Measurements from ENCODE around the gene SNX1. TPM values are rescaled to one million over a fixed set of nuclear protein-coding genes. Genes with fewer than 3 reads are reported as not detected.
"Not testable (repeated sequence)": the region's sequence is repeated elsewhere in the genome, so short reads cannot be mapped to it uniquely, and the experiment has no call there.

SNX1 gene
- total RNA-seq, 4 donors from 2014 or later = 65.6 to 122 (median 83.8) TPM

GRCh38 chr15:64071931-64072765 lies 23.6 kb upstream of the SNX1 start:
- peaks cover 0 to 10% (median 0%) of the 10 kb centered on the region in 4 donors for H3K4me1 ChIP-seq
- H3K27me3 ChIP-seq = no peaks in the 10 kb centered on the region
- no peak overlapping the region for H3K4me3 ChIP-seq
- H3K36me3 ChIP-seq = peaks cover 0 to 15% (median 0%) of the 10 kb centered on the region in 3 donors
- H3K27ac ChIP-seq = peak overlapping the region; percentile 4 to 73 (median 44)
- DNase-seq = no peak
- H3K9me3 ChIP-seq = no peaks in the 10 kb centered on the region
- no peak for TF ChIP-seq POLR2A (IDR thresholded peaks at IDR 0.05)
- no peak for TF ChIP-seq CTCF (IDR thresholded peaks at IDR 0.05)

- no peak for DNase-seq
- H3K9me3 ChIP-seq = no peaks in the 10 kb centered on the region
- peaks cover 0 to 15% (median 0%) of the 10 kb centered on the region in 3 donors for H3K36me3 ChIP-seq
- no peak for TF ChIP-seq CTCF (IDR thresholded peaks at IDR 0.05)
- no peak for TF ChIP-seq POLR2A (IDR thresholded peaks at IDR 0.05)
- H3K4me1 ChIP-seq = peaks cover 0 to 10% (median 0%) of the 10 kb centered on the region in 4 donors
- no peak overlapping the region for H3K4me3 ChIP-seq
- H3K27me3 ChIP-seq = no peaks in the 10 kb centered on the region
- peak overlapping the region in 1 of 4 donors; percentile 17 for H3K27ac ChIP-seq
Observed at GRCh38 chr15:64072812-64073211, 23.0 kb upstream of the SNX1 start.

GRCh38 chr15:64073496-64073895 lies 22.3 kb upstream of the SNX1 start:
- not testable (repeated sequence) for H3K4me3 ChIP-seq, H3K9me3 ChIP-seq, DNase-seq, H3K27ac ChIP-seq, H3K27me3 ChIP-seq
- peaks cover 0 to 10% (median 0%) of the 10 kb centered on the region in 4 donors for H3K4me1 ChIP-seq
- H3K36me3 ChIP-seq = peaks cover 0 to 15% (median 0%) of the 10 kb centered on the region in 3 donors

- Histone ChIP-seq H3K36me3 (peaks cover 0 to 64% (median 0%) of the 10 kb centered on the region in 3 donors), H3K27me3 (no peaks in the 10 kb centered on the region), H3K27ac (no peak overlapping the region), H3K4me3 (no peak overlapping the region), H3K9me3 (no peaks in the 10 kb centered on the region), H3K4me1 (no peaks in the 10 kb centered on the region)
- no peak for DNase-seq
- no peak for TF ChIP-seq CTCF (IDR thresholded peaks at IDR 0.05)
- no peak for TF ChIP-seq POLR2A (IDR thresholded peaks at IDR 0.05)
Observed at GRCh38 chr15:64082757-64083156, 13.0 kb upstream of the SNX1 start.

DNA sequence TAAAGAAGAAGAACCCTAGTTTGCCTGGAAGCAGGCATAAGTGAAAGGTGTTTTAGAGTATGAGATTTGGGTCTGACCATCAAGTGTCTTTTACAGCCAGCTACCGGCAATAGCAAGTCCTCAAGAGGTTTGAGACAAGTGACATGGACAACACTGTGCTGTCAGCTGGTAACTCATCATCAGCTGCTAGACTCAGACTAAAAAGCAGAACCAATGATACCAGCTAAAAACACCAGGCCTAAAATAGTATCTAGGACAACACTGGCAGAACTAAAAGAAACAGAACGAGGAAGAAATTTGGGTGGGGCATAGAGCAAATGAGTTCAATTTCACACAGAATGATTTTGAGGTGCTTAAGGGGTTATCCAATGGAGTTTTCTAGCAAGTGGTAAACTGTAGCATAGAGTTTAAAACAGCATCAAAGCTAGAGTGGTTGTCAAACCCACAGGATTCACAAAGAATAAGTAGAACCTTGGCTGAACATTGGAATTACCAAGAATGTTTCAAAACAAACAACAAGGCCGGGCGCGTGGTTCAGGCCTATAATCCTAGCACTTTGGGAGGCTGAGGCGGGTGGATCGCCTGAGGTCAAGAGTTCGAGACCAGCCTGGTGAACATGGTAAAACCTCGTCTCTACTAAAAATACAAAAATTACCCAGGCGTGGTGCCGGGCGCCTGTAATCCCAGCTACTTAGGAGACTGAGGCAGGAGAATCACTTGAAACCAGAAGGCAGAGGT lies 6.1 kb upstream of the SNX1 start:
- no peak overlapping the region for H3K4me3 ChIP-seq
- peak overlapping the region; percentile 17 to 75 (median 52) for H3K27ac ChIP-seq
- H3K36me3 ChIP-seq = peaks cover 0 to 46% (median 0%) of the 10 kb centered on the region in 3 donors
- no peaks in the 10 kb centered on the region for H3K27me3 ChIP-seq
- H3K4me1 ChIP-seq = peaks cover 0 to 18% (median 9%) of the 10 kb centered on the region in 4 donors
- H3K9me3 ChIP-seq = no peaks in the 10 kb centered on the region
- no peak for DNase-seq
- TF ChIP-seq CTCF (IDR thresholded peaks at IDR 0.05) (no peak), POLR2A (IDR thresholded peaks at IDR 0.05) (no peak)

GRCh38 chr15:64090527-64090926 lies 5.3 kb upstream of the SNX1 start:
- DNase-seq = peak in 1 of 3 donors; percentile 67
- Histone ChIP-seq H3K36me3 (peaks cover 0 to 38% (median 0%) of the 10 kb centered on the region in 3 donors), H3K27ac (peak overlapping the region in 2 of 4 donors; percentile 68 to 75), H3K4me1 (peaks cover 0 to 27% (median 11%) of the 10 kb centered on the region in 4 donors), H3K27me3 (no peaks in the 10 kb centered on the region), H3K9me3 (no peaks in the 10 kb centered on the region), H3K4me3 (no peak overlapping the region)
- TF ChIP-seq CTCF (IDR thresholded peaks at IDR 0.05) (no peak), POLR2A (IDR thresholded peaks at IDR 0.05) (no peak)
